G401 (cell line): Measurements from ENCODE around the gene YLPM1. TPM values are rescaled to one million over a fixed set of nuclear protein-coding genes. Genes with fewer than 3 reads are reported as not detected.
A peak's percentile ranks its signal among the peaks of the same experiment; 100 is the strongest.

Experiments
- DNase-seq: peaks from one replicate; pipeline ENCODE4 v3.0.0-alpha.2; 2015; ENCODE audit warnings: low spot score
- in situ Hi-C: cut with HindIII; loops from 2 replicates; pipeline ENCODE4 v1.10.0; 2016; ENCODE audit warnings: low sequenced_read_pairs, mixed read lengths
- total RNA-seq: library from RNA; depleted of rRNA; stranded (reverse); fragments of >200 nt; shearing (Covaris generic); gene quantifications from 2 replicates; pipeline ENCODE4 v1.2.3, GENCODE V29; 2014

Gene YLPM1
- total RNA-seq, 1 experiment from 2014 or later: 10.4 TPM

DNA sequence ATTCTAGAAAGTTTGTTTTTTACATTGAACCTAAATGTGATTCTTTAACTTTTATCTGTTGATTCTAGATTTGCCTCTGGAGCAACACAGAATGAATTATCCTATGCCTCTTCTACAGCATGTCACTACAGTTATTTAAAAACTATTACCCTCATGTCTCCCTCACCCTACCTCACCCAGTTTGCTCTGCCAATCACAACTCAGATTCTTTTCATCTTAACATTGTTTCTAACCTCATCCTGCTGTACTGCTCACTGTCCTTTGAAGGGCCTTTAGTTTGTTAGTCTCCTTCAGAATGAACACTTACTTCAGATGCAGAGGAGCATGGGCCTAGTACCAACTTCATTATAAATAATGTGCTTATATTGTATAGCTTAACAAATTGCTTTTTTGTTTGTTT, 21.5 kb downstream of the YLPM1 start:
- no peak for DNase-seq
- in situ Hi-C loops: no loop called here

DNA sequence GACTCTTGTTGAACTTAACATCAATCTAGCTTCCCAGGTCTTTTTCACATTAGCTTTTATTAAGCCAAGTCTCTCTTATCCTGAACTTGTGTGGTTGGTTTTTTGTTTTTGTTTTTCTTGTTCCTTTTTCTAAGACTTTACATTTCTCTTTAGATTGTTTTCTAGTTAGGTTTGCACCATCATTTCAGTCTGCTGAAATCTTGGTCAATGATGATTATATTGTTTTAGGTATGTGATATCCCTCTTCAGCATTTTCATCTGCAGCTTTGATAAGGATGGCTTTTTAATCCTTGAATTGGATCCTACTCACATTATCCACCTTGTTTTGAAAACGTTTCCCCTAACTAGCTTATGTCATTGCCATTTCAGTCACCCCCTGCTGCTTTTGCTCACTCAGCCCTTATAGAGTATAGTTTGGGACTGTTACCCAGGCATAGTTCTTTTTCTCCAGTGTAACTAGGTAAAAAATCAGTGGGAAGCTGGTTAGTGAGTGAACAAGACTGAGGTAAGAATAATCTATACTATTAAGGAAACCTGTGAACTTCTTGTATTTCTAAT, 22.0 kb downstream of the YLPM1 start:
- no peak for DNase-seq
- in situ Hi-C loops: no loop called here

DNA sequence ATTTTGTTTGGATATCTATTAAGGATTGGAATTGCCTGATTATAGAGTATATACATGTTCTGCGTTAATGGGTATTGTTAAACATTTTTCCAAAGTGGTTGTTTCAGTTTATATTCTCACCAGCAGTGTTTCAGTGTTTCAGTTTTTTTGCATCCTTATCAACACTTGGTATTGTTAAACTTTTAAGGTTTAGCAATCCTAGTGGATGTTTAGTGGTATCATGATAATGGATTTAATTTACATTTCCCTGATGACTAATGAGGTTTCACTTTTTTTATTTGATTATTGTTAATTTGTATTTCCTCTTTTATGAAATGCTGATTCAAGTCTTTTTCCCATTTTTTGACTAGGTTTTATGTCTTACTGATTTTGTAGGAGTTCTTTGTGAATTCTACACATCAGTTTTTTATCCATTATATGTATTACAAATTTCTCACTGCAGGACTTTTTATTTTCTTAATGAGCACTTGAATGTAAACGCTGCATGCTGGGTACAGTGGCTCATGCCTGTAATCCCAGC, 23.7 kb downstream of the YLPM1 start:
- no peak for DNase-seq
- in situ Hi-C loops: no loop called here

DNA sequence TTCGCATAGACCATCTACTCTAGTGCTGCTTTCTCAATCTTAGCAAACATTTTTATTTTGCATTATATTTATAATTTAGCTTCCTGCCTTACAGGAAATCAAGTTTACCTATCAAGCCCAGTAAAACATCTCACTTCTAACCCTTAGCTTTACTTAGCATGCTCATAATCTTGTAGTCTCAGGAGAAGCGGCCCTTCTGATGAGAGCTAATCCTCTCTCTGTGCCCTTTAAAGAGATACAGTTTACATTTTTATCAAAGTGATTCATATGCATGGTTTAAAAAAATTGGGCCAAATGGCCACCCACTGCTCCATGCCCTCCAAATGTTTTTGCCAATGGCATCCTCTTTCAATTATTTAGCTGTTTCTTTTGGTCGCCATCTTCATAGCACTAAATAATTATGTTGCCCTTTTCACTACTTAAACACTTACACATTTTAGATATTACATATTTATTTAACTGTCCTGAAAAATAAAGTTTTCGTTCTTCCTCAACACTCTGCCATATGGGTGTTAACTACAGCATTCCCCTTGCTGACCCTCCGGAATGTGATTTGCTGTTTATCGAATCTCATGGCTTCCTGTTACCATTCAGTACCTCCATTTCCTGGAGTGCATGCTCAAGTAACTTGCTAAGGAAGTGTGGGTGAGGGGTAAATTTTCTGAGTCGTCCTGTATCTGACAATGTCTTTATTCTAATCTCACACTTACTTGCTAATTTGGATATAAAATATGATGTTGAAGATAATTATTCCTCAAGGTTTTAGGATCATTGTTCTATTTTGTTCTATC, 29.3 kb downstream of the YLPM1 start:
- in situ Hi-C loops: no loop called here
- DNase-seq: no peak

DNA sequence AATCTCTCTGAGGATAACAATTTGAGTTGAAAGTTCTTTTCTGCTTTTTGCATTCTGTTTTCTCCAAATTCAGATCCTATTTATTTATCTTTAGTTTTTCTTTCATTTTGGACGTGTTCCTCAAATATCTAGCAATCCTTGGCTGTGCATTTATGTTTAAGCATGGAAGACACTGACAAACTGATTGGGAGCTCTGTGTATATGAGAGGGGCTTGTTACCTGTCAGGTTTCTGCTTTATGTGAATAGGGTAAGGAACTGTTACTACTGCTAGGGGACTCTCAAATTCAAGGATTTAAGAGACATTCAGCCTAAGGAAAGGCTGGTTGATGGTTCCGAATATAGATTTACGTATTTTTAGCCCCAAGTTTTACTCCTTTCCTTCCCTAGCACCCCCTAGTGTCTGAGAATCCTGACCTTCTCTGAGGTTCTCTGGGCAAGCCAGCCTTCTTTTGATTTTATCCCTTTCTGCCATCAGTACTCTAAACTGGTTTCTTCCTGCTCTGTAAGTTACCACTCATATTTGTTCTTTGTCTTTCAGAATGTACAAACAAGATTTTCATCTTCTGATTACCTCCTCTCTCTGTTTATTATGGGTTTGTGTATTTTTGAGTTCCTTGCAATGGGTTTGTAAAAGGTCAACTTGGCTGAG, 30.5 kb downstream of the YLPM1 start:
- in situ Hi-C loops: no loop called here

DNA sequence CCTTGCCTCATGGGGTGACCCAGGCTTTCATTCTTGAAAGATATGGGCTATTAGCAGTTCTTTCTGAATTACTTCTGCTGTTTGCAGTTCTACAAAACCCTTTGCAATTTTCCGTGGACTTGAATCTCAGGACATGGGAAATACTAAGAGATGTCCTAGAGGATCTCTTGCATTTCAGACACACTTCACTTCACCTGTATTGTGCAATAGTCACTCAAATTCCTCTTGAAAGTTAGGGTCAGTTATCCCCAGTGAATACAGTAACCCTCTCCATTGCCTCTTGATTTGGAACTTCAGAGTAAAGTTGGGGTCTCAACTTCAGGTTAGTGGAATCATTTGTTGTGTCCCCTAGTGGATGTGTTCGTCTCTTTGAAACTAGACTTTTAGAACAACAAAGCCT, 31.8 kb downstream of the YLPM1 start:
- in situ Hi-C loops: no loop called here
- DNase-seq: no peak

More for the DNA sequence above, 30.5 kb downstream of the YLPM1 start:
- no peak for DNase-seq

DNA sequence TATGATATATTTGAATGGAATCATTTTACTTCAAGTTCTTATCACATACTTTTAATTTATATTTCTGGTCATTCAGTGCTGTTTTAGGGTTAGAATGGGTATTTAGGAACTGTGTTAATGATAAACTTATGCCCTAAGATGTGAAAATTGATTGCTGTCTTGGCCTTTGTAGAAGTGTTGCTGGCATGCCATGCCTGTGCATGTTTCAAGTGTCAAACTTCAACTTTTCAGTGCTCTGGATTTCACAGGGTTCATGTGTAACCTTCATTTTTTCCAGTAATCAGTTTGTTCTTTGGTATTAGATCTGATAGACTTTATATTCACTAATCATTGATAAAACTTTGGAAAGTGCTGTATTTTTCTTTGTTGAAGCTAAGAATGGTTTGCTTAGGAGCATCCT, 36.6 kb downstream of the YLPM1 start:
- no peak for DNase-seq
- in situ Hi-C loops: no loop called here

DNA sequence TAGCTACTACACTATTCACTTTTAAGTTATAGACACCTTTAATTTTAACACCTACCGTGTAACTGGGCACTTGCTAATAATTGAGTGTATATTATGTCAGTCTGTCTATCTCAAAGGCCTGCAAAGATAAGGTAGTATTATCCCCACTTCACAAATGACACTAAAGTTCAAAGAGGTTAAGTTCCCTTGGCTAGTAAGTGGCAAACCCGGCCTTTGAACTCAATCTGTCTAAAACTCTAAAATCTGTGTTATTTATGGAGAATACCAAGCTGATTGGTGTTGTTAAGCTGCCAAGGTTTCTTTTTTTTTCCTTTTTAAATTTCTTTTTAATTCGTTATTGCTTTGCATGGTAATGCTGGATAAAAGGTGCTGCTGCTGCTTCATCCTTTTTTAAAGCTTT, 37.7 kb downstream of the YLPM1 start:
- DNase-seq: no peak
- in situ Hi-C loops: no loop called here

DNA sequence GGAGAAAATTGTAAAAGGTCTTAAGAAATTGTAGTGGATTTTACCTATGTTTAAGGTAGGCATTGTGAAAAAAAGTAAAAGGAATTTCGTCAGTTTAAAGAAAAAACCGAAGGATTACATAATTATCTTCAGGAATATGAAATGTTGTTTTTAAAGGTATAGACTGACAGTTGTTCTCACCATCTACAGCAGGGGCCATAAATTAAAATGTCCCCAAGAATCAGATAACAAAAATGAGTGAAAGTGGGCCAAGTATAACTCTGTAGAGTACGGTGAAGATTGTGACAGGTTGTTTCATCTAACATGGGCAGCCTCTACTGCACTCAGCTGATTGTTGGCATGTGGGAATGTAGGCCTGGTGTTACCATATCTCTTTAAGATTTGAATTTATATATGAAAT, 38.3 kb downstream of the YLPM1 start:
- no peak for DNase-seq
- in situ Hi-C loops: no loop called here

DNA sequence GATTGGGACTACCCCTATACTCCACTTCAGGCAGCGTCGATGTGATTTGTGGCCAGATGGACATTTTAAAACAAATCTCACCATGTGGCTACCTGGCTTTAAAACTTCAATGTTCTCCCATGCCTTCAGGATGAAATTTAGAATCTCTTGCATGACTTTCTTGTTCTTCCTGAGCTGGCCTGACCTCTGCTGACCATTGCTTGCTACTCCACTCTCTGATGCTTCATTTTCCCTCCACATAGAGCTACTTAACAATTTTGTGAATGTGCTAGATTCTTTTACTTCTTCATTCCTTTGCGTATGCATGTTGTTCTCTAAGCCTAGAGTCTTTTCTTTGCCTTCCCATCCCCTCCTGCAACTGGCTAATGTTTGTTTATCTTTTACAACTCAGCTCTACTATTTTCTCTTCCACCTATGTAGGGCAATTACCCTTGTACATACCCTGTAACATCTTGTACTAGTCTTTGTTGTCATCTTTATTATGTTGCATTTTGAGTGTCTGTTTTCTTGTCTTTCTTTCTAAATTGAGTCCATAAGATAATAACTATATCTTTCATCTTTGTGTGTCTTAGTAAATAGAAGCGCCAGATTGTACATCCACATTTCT, 41.2 kb downstream of the YLPM1 start:
- in situ Hi-C loops: no loop called here
- peak; percentile 45 for DNase-seq

DNA sequence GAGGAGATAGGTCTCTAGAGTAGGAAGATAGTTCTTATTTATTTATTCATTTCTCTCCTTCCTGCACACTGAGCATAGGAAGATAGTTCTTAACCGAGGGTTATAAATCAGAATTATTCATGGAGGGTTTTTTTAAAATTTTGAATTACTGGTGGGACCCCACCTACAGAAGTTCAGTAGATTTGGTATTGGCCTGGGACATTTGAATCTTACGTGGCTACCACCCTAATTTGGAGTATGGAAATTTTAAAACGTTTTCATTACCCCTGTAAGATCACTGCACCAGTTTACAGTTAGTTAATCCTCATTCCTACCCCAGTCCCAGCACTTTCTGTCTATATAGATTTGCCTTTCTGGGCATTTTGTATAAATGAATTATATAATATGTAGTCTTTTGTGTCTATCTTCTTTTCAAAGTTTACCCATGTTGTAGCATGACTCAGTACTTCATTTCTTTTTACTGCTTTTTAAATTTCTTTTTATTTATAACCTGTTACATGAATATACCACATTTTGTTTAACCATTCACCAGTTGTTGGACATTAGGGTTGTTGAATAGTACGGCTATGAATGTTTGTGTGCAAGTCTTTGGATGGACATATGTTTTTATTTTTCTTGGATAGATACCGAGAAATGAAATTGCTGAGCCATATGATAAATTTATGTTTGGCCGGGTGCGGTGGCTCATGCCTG, 44.9 kb downstream of the YLPM1 start:
- in situ Hi-C loops: no loop called here
- DNase-seq: no peak

DNA sequence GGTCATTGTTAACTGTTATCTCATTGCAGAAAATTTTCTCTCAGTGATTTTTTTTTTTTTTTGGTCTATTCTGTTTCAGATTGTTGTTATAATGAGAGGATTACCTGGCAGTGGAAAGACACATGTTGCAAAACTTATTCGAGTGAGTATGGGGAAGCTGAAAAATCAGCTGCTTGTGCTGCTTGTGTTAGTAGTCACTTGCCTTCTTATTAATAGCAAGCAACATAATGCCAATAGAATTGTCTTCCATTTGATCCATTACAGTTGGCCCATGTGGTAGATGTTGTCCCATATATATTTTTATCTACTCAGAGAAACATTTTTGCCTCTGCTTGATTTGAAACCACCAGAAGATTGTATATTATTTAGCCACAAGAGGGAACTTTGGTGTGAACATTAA, 53.0 kb downstream of the YLPM1 start:
- in situ Hi-C loops: no loop called here
- DNase-seq: no peak

DNA sequence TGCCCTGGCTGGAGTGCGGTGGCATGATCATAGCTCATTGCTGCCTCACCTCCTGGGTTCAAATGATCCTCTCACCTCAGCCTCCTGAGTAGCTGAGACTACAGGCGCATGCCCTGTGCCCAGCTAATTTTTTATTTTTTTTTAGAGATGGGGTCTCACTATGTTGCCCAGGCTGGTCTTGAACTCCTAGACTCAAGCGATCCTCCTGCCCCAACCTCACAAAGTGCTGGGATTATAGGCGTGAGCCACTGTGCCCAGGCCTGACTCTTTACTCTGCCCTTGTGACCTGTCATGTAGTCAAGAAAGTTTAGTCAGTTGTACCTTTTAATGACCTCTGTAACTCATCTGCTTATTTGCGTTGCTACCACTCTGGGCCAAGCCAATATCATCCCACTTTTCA, 57.2 kb downstream of the YLPM1 start:
- DNase-seq: no peak
- in situ Hi-C loops: no loop called here

DNA sequence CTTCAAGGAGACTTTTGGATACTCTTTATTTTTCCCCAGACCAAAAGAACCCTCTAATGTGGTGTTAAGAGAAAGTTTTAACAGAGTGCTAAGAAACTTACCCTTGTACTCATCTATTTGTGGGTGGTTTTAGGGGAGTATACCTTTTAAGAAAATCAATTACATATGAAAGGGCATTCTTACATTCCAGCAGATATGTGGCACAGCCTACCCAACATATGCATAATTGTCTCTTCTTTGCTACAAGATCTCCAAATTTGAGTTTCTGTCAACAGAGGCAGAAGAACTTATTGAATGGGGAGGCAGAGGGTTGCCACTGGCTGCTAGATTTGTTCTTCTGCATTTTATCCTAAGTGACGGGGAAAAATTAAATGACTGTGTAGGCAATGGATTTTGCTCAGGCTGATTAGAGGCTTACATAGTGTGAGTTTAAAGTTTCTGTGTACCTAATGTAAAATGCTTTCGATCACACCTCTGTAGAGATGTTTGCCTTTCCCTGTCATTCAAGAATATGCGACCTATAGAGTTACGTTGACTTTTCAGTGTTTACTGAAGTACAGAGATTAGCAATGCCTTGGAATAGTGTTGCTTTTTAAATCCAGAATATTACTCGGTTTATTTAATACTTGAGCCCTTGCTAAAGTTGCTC, 58.3 kb downstream of the YLPM1 start:
- no peak for DNase-seq
- in situ Hi-C loops: no loop called here

DNA sequence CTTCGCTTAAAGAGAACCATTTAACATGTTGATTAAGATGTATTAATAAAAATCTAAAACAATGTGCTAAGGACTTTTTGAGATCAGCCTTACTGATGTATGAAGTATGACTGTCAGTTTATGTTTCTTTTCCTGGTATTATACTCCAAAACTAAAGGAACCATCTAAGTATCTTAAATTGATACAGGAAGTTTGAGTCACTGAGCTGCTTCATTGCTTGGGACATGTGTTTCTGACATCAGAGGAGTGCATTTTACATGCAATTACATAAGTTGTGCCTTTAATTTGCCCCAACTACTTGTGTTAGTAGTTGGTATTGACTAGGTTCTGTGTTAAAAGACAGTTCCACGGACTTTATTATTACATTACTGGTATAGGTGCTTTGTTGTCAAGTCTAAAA, 61.9 kb downstream of the YLPM1 start:
- in situ Hi-C loops: no loop called here
- no peak for DNase-seq

DNA sequence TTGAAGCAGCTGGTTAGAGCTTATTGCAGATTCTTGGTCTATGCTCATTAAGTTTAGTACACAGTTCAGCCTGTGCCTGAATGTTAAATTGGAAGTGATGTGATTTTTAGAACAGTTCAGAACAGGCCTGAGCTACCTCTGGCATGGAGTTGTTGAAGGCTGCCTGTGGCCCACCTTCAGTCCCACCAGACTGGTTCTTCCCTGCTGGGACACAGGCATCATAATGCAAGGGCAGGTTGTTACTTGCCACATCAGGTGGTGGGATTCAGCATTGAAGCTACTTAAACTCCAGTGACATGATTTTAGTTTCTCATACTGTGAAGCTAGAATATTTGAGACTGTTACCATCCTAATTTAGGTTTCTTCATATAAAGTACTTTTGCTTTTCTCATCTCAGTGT, 63.5 kb downstream of the YLPM1 start:
- in situ Hi-C loops: no loop called here

DNA sequence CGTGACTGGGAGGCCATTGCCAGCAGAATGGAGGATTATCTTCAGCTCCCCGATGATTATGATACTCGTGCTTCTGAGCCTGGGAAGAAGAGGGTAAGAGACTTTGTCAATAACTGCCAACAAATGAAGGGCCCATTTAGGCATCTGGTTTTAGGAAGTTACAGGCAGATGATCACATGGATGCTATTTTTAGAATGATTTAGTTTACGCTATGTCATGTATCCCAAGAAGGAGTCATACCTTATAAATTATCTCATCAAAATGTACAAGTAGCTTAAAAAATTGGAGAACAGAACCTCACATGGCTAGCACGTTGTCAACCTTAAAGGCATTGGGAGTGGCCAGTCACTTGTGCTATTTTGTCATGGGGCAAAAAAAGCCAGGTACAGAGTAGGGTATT, 66.1 kb downstream of the YLPM1 start:
- in situ Hi-C loops: no loop called here

More for the DNA sequence above, 63.5 kb downstream of the YLPM1 start:
- no peak for DNase-seq

DNA sequence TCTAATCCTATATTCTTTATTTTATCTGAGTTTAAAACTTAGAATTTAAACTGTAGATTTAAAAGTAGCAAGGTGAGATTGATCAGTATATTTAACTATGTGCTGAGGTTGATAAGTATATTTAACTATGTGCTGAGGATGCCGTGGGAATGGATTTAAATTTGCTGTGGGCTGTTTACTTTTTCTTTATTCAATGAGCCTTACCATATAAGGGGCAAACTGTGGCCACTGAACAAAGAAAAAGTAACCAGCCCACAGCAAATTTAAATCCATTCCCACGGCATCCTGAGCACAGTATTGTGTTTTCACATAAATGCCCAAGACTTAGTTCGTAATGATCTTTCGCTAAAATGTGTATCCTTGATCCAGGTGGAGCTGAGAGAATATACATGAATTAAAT, 69.7 kb downstream of the YLPM1 start:
- in situ Hi-C loops: no loop called here

More for the DNA sequence above, 66.1 kb downstream of the YLPM1 start:
- no peak for DNase-seq

More for the DNA sequence above, 69.7 kb downstream of the YLPM1 start:
- DNase-seq: no peak
